ENCODE data around the gene ST6GAL1. TPM values are rescaled to one million over a fixed set of nuclear protein-coding genes. Genes with fewer than 3 reads are reported as not detected.

ST6GAL1 gene
- total and polyA plus RNA-seq, 2 of the 13 experiments (the other 11 are each of a cell fraction or from before 2014, with no cell fraction given), result 79.9 to 164 TPM

- Histone ChIP-seq H2AFZ (ENCODE audit: low read length) (no peak overlapping the region), H4K20me1 (ENCODE audit: insufficient read depth, low read length) (no peaks in the 10 kb centered on the region), H3K4me2 (ENCODE audit: low read depth, low read length) (no peak overlapping the region), H3K9ac (ENCODE audit: insufficient read depth, low read depth, low read length) (no peak overlapping the region), H3K4me1 (ENCODE audit: insufficient read depth, low read length) (no peaks in the 10 kb centered on the region), H3K27ac (ENCODE audit: extremely low read length, insufficient read depth, low read length) (no peak overlapping the region), H3K9me3 (ENCODE audit: low read length) (no peaks in the 10 kb centered on the region), H3K36me3 (replicated peaks in 1 of 2; ENCODE audit: control insufficient read depth in 1 of 2, insufficient read depth in 2 of 2, low read length in 2 of 2) (no peaks in the 10 kb centered on the region; a peak in 1 of 5 replicates), H3K79me2 (ENCODE audit: insufficient read depth, low read length) (no peaks in the 10 kb centered on the region), H3K4me3 (replicated peaks in 1 of 3; ENCODE audit: insufficient read depth in 1 of 3, low read depth in 2 of 3, low read length in 3 of 3) (no peak overlapping the region), H3K27me3 (ENCODE audit: control insufficient read depth in 1 of 2, insufficient read depth in 2 of 2, low read length in 2 of 2) (no peaks in the 10 kb centered on the region)
- no peak for FAIRE-seq
- in situ Hi-C loops (cut with HindIII; ENCODE audit: extremely low pct_ligation_motif_present, low pct_unique_long_range_greater_than_20kb), result no loop called here
- no TSS peak for BruUV-seq (replicated peaks)
- ChIA-PET POLR2A (no interaction called here), CTCF (ENCODE audit: low intra/inter-chr PET ratio, low total read pairs) (no interaction called here)
- no peak for TF ChIP-seq CEBPB (IDR thresholded peaks at IDR 0.05; ENCODE audit: borderline replicate concordance, low read depth, low read length)
- no peak for TF ChIP-seq ZNF570 (CRISPR knock-in tag; IDR thresholded peaks at IDR 0.05; ENCODE audit: borderline replicate concordance)
- no peak for TF ChIP-seq MYPOP (CRISPR knock-in tag; IDR thresholded peaks at IDR 0.05)
- no peak for TF ChIP-seq SP1 (IDR thresholded peaks at IDR 0.05)
- TF ChIP-seq SP1 (CRISPR knock-in tag; IDR thresholded peaks at IDR 0.05), result no peak
- no peak for TF ChIP-seq GLMP (CRISPR knock-in tag; IDR thresholded peaks at IDR 0.05; ENCODE audit: borderline replicate concordance)
- intact Hi-C loops (cut with micrococcal nuclease; ENCODE audit: unreplicated experiment), result no loop called here
- WGBS (ENCODE audit: low lambda C conversion rate), result 91% methylated on average over 5 of the region's 5 CpGs
- no peak for DNase-seq (ENCODE audit: low spot score)
- ATAC-seq, result no peak
These were observed 33.3 kb downstream of the ST6GAL1 start for GRCh38 chr3:186963636-186964035.

GRCh38 chr3:186964071-186964470 is 33.7 kb downstream of the ST6GAL1 start:
- CTCF ChIA-PET (ENCODE audit: low intra/inter-chr PET ratio, low total read pairs), result no interaction called here
- no peak for FAIRE-seq

More at GRCh38 chr3:186964071-186964470, 33.7 kb downstream of the ST6GAL1 start:
- Histone ChIP-seq H3K4me3 (replicated peaks in 1 of 3; ENCODE audit: insufficient read depth in 1 of 3, low read depth in 2 of 3, low read length in 3 of 3) (no peak overlapping the region), H2AFZ (ENCODE audit: low read length) (no peak overlapping the region), H4K20me1 (ENCODE audit: insufficient read depth, low read length) (no peaks in the 10 kb centered on the region), H3K36me3 (replicated peaks in 1 of 2; ENCODE audit: control insufficient read depth in 1 of 2, insufficient read depth in 2 of 2, low read length in 2 of 2) (no peaks in the 10 kb centered on the region; a peak in 1 of 5 replicates), H3K4me1 (ENCODE audit: insufficient read depth, low read length) (no peaks in the 10 kb centered on the region), H3K4me2 (ENCODE audit: low read depth, low read length) (no peak overlapping the region), H3K9me3 (ENCODE audit: low read length) (no peaks in the 10 kb centered on the region), H3K79me2 (ENCODE audit: insufficient read depth, low read length) (no peaks in the 10 kb centered on the region), H3K9ac (ENCODE audit: insufficient read depth, low read depth, low read length) (no peak overlapping the region), H3K27me3 (ENCODE audit: control insufficient read depth in 1 of 2, insufficient read depth in 2 of 2, low read length in 2 of 2) (no peaks in the 10 kb centered on the region), H3K27ac (ENCODE audit: extremely low read length, insufficient read depth, low read length) (no peak overlapping the region)
- no TSS peak for BruUV-seq (replicated peaks)
- no peak for TF ChIP-seq ZNF10 (CRISPR knock-in tag; IDR thresholded peaks at IDR 0.05; ENCODE audit: borderline replicate concordance, low read depth)
- TF ChIP-seq RFX3 (CRISPR knock-in tag; IDR thresholded peaks at IDR 0.05), result no peak
- no peak for TF ChIP-seq PLRG1 (conservative IDR thresholded peaks at IDR 0.05)
- TF ChIP-seq NFAT5 (CRISPR knock-in tag; IDR thresholded peaks at IDR 0.05), result no peak
- no peak for TF ChIP-seq ZNF746 (CRISPR knock-in tag; IDR thresholded peaks at IDR 0.05)
- DNase-seq (ENCODE audit: low spot score), result no peak
- in situ Hi-C loops (cut with HindIII; ENCODE audit: extremely low pct_ligation_motif_present, low pct_unique_long_range_greater_than_20kb) (no loop called here), intact Hi-C loops (cut with micrococcal nuclease; ENCODE audit: unreplicated experiment) (no loop called here)
- ATAC-seq, result no peak
- POLR2A ChIA-PET, result no interaction called here
- 97% methylated on average over 5 of the region's 6 CpGs for WGBS (ENCODE audit: low lambda C conversion rate)

Measured in HepG2 (cell line).